WERI-Rb-1 (cell line): ENCODE results near the gene YKT6.
A peak's percentile ranks its signal among the peaks of the same experiment; 100 is the strongest.

Source experiments
- DNase-seq: peaks from one replicate; pipeline ENCODE4 v3.0.0-alpha.2; 2020
- H3K27ac ChIP-seq: fragments of 250-450 bp; sonication (Bioruptor Pico); 2 replicates; pipeline ENCODE4 v1.5.1; 2020; ENCODE audit warnings: mild to moderate bottlenecking, moderate library complexity
- H3K27me3 ChIP-seq: fragments of 250-450 bp; sonication (Bioruptor Pico); 2 replicates; pipeline ENCODE4 v1.5.1; 2021; ENCODE audit warnings: mild to moderate bottlenecking, low read depth, moderate library complexity; ENCODE audit not compliant: insufficient read depth, severe bottlenecking
- H3K36me3 ChIP-seq: fragments of 250-450 bp; sonication (Bioruptor Pico); 2 replicates; pipeline ENCODE4 v1.5.1; 2020; ENCODE audit warnings: mild to moderate bottlenecking, moderate library complexity
- H3K4me3 ChIP-seq: 2 replicates; pipeline ENCODE4 v1.5.1; 2011; ENCODE audit warnings: low read depth, mild to moderate bottlenecking, control low read depth, low read length
- H3K9me3 ChIP-seq: fragments of 250-450 bp; sonication (Bioruptor Pico); 2 replicates; pipeline ENCODE4 v1.5.1; 2021; ENCODE audit warnings: mild to moderate bottlenecking, moderate library complexity; ENCODE audit not compliant: severe bottlenecking
- TF ChIP-seq, protein P1 (sequence below): IDR thresholded peaks from 2 replicates; pipeline ENCODE4 v1.5.1; 2011; ENCODE audit warnings: low read depth, mild to moderate bottlenecking, control low read depth, inconsistent platforms, low read length

YKT6 gene

DNA sequence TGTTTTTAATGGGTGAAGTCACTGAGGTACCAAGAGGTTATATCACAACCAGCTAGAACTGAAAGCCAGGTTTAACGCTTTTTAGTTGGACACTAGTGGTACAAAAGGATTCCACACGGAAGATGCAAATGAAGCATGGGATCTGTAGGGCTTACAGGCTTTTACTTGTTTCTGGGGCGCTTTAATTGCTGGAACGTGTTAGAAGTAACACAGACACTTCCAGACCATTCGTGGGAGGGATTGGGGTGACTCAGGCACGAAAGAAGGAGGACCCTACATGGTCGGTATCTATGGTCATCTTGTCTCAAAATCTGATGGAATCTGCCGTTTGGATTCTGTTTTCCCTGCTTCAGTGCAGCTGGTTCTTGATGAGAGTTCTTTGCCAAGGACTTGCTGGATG lies 1.0 kb downstream of the YKT6 start:
- peaks cover 32% of the 10 kb centered on the region for H3K36me3 ChIP-seq
- H3K9me3 ChIP-seq, result no peaks in the 10 kb centered on the region
- DNase-seq, result no peak
- TF ChIP-seq, protein P1, sequence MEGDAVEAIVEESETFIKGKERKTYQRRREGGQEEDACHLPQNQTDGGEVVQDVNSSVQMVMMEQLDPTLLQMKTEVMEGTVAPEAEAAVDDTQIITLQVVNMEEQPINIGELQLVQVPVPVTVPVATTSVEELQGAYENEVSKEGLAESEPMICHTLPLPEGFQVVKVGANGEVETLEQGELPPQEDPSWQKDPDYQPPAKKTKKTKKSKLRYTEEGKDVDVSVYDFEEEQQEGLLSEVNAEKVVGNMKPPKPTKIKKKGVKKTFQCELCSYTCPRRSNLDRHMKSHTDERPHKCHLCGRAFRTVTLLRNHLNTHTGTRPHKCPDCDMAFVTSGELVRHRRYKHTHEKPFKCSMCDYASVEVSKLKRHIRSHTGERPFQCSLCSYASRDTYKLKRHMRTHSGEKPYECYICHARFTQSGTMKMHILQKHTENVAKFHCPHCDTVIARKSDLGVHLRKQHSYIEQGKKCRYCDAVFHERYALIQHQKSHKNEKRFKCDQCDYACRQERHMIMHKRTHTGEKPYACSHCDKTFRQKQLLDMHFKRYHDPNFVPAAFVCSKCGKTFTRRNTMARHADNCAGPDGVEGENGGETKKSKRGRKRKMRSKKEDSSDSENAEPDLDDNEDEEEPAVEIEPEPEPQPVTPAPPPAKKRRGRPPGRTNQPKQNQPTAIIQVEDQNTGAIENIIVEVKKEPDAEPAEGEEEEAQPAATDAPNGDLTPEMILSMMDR, result no peak
- H3K27me3 ChIP-seq, result no peaks in the 10 kb centered on the region
- no peak overlapping the region for H3K27ac ChIP-seq
- peak overlapping the region; percentile 71; the same call in 1 of the 2 replicates for H3K4me3 ChIP-seq

DNA sequence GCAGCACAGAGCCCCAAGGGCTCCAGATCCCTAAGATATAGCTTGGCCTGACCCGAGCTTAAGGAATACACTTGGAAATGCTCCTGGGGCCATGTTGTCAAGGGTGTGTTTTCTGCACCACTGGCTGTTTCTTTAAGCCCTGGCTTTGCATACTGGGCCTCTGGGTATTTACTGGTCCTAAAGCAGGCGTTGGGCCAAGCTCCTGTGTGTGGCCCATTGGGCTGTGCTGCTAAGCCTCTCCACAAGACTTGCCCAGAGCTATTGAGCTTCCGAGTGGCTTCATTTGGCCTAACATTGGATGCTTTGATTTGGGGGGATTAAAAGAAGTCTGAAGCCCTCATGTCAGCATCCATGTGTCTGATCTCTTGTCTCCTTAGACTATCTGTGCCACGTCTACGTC lies 5.2 kb downstream of the YKT6 start:
- no peak for DNase-seq
- H3K4me3 ChIP-seq, result no peak overlapping the region
- no peak overlapping the region for H3K27ac ChIP-seq
- TF ChIP-seq, protein P1, result no peak
- H3K9me3 ChIP-seq, result no peaks in the 10 kb centered on the region
- H3K27me3 ChIP-seq, result no peaks in the 10 kb centered on the region
- peaks cover 70% of the 10 kb centered on the region for H3K36me3 ChIP-seq

DNA sequence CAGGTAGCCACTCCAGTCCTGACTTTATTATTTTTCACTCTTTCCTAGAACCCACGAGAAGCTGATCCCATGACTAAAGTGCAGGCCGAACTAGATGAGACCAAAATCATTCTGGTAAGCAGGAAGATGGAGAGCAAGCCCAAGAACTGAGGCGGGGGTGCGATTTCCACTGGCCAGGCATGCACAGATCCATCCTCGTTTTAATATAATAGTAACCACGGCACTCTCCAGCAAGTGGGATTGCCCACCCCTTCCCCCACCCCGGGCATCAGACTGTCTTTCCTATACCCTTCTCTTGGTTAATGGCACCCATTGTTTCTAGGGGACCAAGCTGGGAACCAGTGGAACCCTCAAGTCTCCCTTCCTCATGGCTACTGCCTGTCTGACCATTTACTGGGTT lies 7.3 kb downstream of the YKT6 start:
- Histone ChIP-seq H3K27ac (no peak overlapping the region), H3K27me3 (no peaks in the 10 kb centered on the region), H3K4me3 (no peak overlapping the region), H3K9me3 (no peaks in the 10 kb centered on the region), H3K36me3 (peaks cover 89% of the 10 kb centered on the region)
- DNase-seq, result no peak
- TF ChIP-seq, protein P1, result no peak

DNA sequence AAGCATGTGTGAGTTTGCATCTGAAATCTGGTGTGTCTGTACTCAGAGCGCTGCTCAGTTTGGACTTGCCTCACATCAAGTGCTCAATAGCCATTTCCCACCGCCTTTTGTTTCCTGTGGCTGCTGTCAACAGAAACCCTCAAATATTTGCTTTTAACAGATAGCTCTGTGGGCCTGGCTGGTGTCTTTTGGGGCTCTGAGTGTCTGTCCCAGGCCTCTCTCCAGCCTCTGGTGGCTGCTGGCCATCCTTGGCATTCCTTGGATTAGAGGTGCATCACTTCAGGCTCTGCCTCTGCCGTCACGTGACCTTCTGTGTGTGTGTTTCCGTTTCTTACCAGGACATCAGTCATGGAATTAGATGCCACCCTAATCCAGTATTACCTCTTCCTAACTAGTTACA lies 9.3 kb downstream of the YKT6 start:
- DNase-seq, result no peak
- peaks cover 90% of the 10 kb centered on the region for H3K36me3 ChIP-seq
- TF ChIP-seq, protein P1, result no peak

DNA sequence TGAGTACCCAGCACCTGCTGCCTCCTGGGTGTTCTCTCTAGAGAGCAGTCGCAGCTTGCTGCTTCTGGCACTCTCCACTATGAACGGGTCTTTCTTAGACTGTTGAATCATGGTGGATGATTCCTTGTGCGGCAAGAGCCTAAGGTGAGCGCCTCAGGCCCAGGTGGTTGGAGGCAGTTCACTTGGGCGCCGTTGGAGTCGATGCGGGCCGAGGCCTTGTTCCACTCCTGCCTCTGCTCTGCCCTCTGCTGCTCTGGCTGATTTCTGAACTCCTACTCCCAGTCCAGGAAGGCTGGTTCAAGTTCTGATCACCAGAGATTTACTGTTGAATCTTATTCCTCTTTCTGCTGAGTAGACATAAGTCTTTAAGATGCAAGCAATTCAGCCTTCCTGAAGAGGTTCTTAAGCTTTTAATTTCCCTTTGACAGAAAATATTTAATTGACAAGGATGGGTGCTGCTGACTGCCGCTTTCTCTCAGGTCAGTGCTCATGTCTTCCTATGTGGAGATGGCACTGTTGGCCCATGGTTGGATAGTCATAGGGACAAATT lies 10.4 kb downstream of the YKT6 start:
- H3K36me3 ChIP-seq, result peaks cover 79% of the 10 kb centered on the region
- peak; percentile 17 for DNase-seq
- no peak overlapping the region for H3K4me3 ChIP-seq
- TF ChIP-seq, protein P1, result no peak
- no peaks in the 10 kb centered on the region for H3K27me3 ChIP-seq
- H3K27ac ChIP-seq, result no peak overlapping the region
- no peaks in the 10 kb centered on the region for H3K9me3 ChIP-seq

More for the DNA sequence above, 9.3 kb downstream of the YKT6 start:
- no peak overlapping the region for H3K27ac ChIP-seq
- no peaks in the 10 kb centered on the region for H3K27me3 ChIP-seq
- H3K9me3 ChIP-seq, result no peaks in the 10 kb centered on the region
- H3K4me3 ChIP-seq, result no peak overlapping the region

DNA sequence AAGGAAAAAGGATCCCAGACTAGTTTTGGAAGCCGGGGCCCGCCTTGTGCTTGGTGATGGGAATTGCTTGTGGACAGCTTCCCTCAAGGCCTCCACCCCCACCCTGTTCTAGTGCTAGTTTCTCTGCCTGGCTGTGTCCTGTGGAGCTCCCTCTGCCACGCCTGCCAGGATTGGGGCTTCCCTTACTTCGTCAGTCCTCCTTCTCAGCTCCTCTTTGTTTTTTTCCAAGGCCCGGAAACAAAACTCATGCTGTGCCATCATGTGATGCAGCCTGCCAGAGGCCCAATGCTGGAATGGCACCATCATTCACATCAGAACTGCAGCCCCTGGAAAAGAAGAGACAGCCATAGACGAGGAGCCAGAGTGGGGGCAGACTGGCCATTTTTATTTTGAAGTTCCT lies 11.2 kb downstream of the YKT6 start:
- no peak for DNase-seq
- Histone ChIP-seq H3K4me3 (no peak overlapping the region), H3K27me3 (no peaks in the 10 kb centered on the region), H3K27ac (no peak overlapping the region), H3K9me3 (no peaks in the 10 kb centered on the region), H3K36me3 (peaks cover 71% of the 10 kb centered on the region)
- TF ChIP-seq, protein P1, result no peak
